OCI-LY7 (cell line): Measurements from ENCODE around the gene EYS. TPM values are rescaled to one million over a fixed set of nuclear protein-coding genes. Genes with fewer than 3 reads are reported as not detected.

Experiments
- BruUV-seq: library from RNA; stranded (reverse); fragments of 400-500 nt; replicated peaks from 2 replicates; lab custom pipeline; 2021; lab: Mats Ljungman, UMichigan
- CTCF ChIA-PET: fragments of 300-600 bp; sonication (Branson Sonifier 250); formaldehyde crosslinking; loops from one replicate; lab custom pipeline; 2022; ENCODE audit warnings: antibody characterized with exemption; ENCODE audit not compliant: unreplicated experiment; lab: Charles Lee
- POLR2A ChIA-PET: fragments of 300-600 bp; sonication (Branson Sonifier 250); formaldehyde crosslinking; loops from one replicate; lab custom pipeline; 2022; ENCODE audit warnings: antibody characterized with exemption; lab: Charles Lee
- DNase-seq: peaks from one replicate; pipeline ENCODE4 v3.0.0-alpha.2; 2015; ENCODE audit warnings: low spot score
- H2AFZ ChIP-seq: fragments of 200-600 bp; sonication (generic), shearing (Covaris generic); 2 replicates; pipeline ENCODE4 v1.6.1; 2014; ENCODE audit warnings: mild to moderate bottlenecking, antibody characterized with exemption, low read length, moderate library complexity
- H3K27ac ChIP-seq: fragments of 200-600 bp; sonication (generic); 2 replicates; pipeline ENCODE4 v1.5.1; 2014; ENCODE audit warnings: mixed run types, low read depth, mild to moderate bottlenecking, moderate library complexity, low read length, inconsistent platforms; ENCODE audit not compliant: poor library complexity, severe bottlenecking
- H3K36me3 ChIP-seq: fragments of 200-600 bp; sonication (generic); 2 replicates; pipeline ENCODE4 v1.6.1; 2014; ENCODE audit warnings: mild to moderate bottlenecking, antibody characterized with exemption, low read length, moderate library complexity, mixed read lengths; ENCODE audit not compliant: insufficient read depth
- H3K4me1 ChIP-seq: fragments of 200-600 bp; sonication (generic); 2 replicates; pipeline ENCODE4 v1.5.1; 2014; ENCODE audit warnings: mild to moderate bottlenecking, low read length; ENCODE audit not compliant: insufficient read depth, poor library complexity, severe bottlenecking
- H3K4me2 ChIP-seq: fragments of 200-600 bp; sonication (generic); 2 replicates; pipeline ENCODE4 v1.6.1; 2014; ENCODE audit warnings: mild to moderate bottlenecking, low read length
- H3K4me3 ChIP-seq: fragments of 200-600 bp; sonication (generic); 2 replicates; pipeline ENCODE4 v1.5.1; 2014; ENCODE audit warnings: mild to moderate bottlenecking, low read depth, low read length; ENCODE audit not compliant: poor library complexity, severe bottlenecking
- H3K79me2 ChIP-seq: fragments of 200-600 bp; sonication (generic); 2 replicates; pipeline ENCODE4 v1.6.1; 2016; ENCODE audit warnings: low read depth, mild to moderate bottlenecking, low read length, moderate library complexity, mixed read lengths; ENCODE audit not compliant: insufficient read depth
- H3K9me2 ChIP-seq: fragments of 200-600 bp; sonication (generic); 2 replicates; pipeline ENCODE4 v1.6.1; 2016; ENCODE audit warnings: mild to moderate bottlenecking, low read length, mixed read lengths; ENCODE audit not compliant: insufficient read depth
- H3K9me3 ChIP-seq: fragments of 200-600 bp; sonication (generic); 2 replicates; pipeline ENCODE4 v1.6.1; 2014; ENCODE audit warnings: mild to moderate bottlenecking, mixed run types, low read length, mixed read lengths
- H4K20me1 ChIP-seq: fragments of 200-600 bp; sonication (generic); 2 replicates; pipeline ENCODE4 v1.6.1; 2014; ENCODE audit warnings: mild to moderate bottlenecking, antibody characterized with exemption, low read length, moderate library complexity, mixed read lengths; ENCODE audit not compliant: insufficient read depth
- CTCF ChIP-seq: fragments of 200-600 bp; sonication (generic); conservative IDR thresholded peaks from 2 replicates; pipeline ENCODE4 v1.5.1; 2014; ENCODE audit warnings: mild to moderate bottlenecking, antibody characterized with exemption, low read length, moderate library complexity, mixed read lengths
- EZH2phosphoT487 ChIP-seq: fragments of 200-600 bp; sonication (generic); IDR thresholded peaks from 2 replicates; pipeline ENCODE4 v1.6.1; 2018; ENCODE audit warnings: low read depth, borderline replicate concordance, mild to moderate bottlenecking, mixed run types, antibody characterized with exemption, low read length, moderate library complexity, mixed read lengths
- intact Hi-C: fragments of 100-400 bp; cut with micrococcal nuclease; formaldehyde crosslinking; loops from one replicate; pipeline ENCODE4 v1.10.0; 2022; ENCODE audit not compliant: unreplicated experiment
- total RNA-seq, 2 experiments: library from RNA; depleted of rRNA in 1 of 2; stranded (reverse); fragments of >200 nt in 1 of 2; shearing (Covaris generic) in 1 of 2; gene quantifications; 2 replicates each; pipeline ENCODE4 v1.2.3, GENCODE V29; 2014 to 2022

Gene EYS
- total RNA-seq, 2 experiments from 2014 or later: not detected

DNA sequence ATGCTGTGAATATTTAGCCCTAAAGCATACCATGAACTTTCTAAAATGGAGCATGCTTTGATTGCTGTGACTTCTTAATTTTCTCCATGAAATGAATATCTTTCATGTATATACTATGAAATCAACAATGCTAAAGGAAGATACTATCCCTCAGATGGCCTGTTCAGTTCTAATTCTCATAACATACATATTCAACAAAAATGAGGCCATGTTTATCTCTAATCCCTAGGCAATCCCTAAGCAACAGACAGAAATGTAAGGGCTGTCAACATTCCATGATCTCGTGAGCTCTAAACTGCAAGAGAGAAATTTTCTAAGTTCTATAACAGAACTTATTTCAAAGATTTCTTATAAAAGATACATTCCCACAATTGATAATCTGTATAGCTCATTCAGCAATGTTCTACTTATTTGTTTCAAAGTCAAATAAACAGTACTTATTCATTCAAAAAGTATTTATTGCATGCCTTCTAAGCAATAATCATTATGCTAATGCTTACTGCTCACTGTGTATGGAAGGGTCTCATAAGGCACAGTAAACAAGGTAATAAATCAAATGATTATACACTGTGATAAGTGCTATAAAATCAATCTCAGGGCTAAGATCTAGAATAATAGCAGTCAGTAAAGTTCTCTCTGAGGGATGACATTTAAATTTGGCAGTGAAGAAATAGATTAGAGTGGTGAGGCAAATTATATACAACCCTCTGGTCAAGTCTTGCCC is 1578.6 kb downstream of the EYS start:
- no peak overlapping the region for H2AFZ ChIP-seq
- no peak for TF ChIP-seq CTCF
- no peak for TF ChIP-seq EZH2phosphoT487
- no peaks in the 10 kb centered on the region for H3K9me2 ChIP-seq
- no peak overlapping the region for H3K4me2 ChIP-seq
- no peaks in the 10 kb centered on the region for H4K20me1 ChIP-seq
- H3K36me3 ChIP-seq: no peaks in the 10 kb centered on the region
- intact Hi-C loops: no loop called here
- H3K9me3 ChIP-seq: no peaks in the 10 kb centered on the region
- no peak for DNase-seq
- POLR2A ChIA-PET: interaction anchor here (0.7 kb wide), 1 partner anchor 240 kb away, joined by 3 read pairs; no protein-coding TSS in a partner anchor
- H3K4me1 ChIP-seq: no peaks in the 10 kb centered on the region
- no peak overlapping the region for H3K27ac ChIP-seq
- CTCF ChIA-PET: no interaction called here
- BruUV-seq: no TSS peak
- no peaks in the 10 kb centered on the region for H3K79me2 ChIP-seq
- H3K4me3 ChIP-seq: no peak overlapping the region

DNA sequence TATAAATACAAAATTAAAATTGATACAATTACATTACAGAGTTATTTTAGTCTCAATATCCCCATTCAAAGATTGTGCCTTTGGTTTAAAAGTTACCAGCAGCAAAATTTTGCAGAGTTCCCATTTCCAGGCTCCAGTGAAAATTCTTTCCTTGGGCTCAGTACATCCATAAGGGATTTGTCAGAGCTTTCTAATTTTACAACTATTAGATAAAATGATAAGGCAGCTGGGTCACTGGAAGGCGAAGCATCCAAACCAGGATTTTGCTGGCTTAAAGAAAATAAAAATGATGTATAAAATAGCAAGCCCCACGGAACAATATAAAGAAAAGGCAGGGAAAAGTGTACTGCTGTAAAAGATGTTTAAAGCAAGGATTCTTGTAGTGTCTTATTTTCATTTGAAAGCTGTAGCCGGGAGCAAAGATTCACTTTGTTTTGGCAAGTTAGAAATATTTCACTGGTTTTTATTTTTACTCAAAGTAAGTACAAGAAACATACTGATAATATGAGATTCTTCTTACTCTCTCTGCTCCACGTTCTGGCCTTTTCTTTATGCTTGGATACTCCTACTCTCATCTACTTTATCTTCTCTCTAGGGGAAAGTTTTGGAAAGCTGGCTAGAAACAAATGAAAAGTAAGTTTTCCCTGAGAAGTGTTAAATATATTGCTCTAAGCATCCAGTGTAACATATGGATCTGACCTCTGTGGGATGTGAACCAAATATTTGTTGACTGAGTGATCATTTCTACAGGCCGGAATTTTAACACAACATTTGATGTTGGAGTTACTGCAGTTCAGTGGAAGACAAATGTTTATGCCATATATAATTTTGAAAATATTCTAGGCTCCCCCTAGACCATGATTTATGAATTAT is 1583.0 kb downstream of the EYS start:
- H3K79me2 ChIP-seq: no peaks in the 10 kb centered on the region
- DNase-seq: no peak
- H3K4me1 ChIP-seq: no peaks in the 10 kb centered on the region
- BruUV-seq: no TSS peak
- H2AFZ ChIP-seq: no peak overlapping the region
- no peaks in the 10 kb centered on the region for H3K9me2 ChIP-seq
- CTCF ChIA-PET: no interaction called here
- POLR2A ChIA-PET: no interaction called here
- H3K4me3 ChIP-seq: no peak overlapping the region
- no peak overlapping the region for H3K27ac ChIP-seq
- H3K36me3 ChIP-seq: no peaks in the 10 kb centered on the region
- H4K20me1 ChIP-seq: no peaks in the 10 kb centered on the region
- intact Hi-C loops: no loop called here
- H3K9me3 ChIP-seq: no peaks in the 10 kb centered on the region
- TF ChIP-seq CTCF (no peak), EZH2phosphoT487 (no peak)
- H3K4me2 ChIP-seq: no peak overlapping the region
